Liver (tissue), 9 donors: Measurements from ENCODE around the gene DEGS1. TPM values are rescaled to one million over a fixed set of nuclear protein-coding genes. Genes with fewer than 3 reads are reported as not detected.

Experiments used
- DNase-seq: peaks from one replicate; pipeline ENCODE4 v3.0.0-alpha.2; 2017; ENCODE audit warnings: low spot score
- H3K27ac ChIP-seq, 2 donors: one replicate each; pipeline ENCODE4 v1.7.0; 2013; ENCODE audit warnings: inconsistent platforms in 2 of 2, low read length in 2 of 2, control low read depth in 1 of 2, low read depth in 1 of 2, mild to moderate bottlenecking in 1 of 2
- H3K27me3 ChIP-seq, 4 donors: one replicate each; pipeline versions ENCODE4 v1.6.1 to v1.7.0; 2013; ENCODE audit warnings: low read length in 3 of 4, inconsistent platforms in 1 of 4, mild to moderate bottlenecking in 1 of 4, moderate library complexity in 1 of 4; ENCODE audit not compliant: control insufficient read depth in 4 of 4, insufficient read depth in 4 of 4
- H3K36me3 ChIP-seq, 4 donors: one replicate each; pipeline versions ENCODE4 v1.6.1 to v1.7.0; 2013; ENCODE audit warnings: low read length in 3 of 4, mild to moderate bottlenecking in 3 of 4, low read depth in 1 of 4, moderate library complexity in 1 of 4; ENCODE audit not compliant: control insufficient read depth in 4 of 4, insufficient read depth in 3 of 4
- H3K4me1 ChIP-seq, 4 donors: one replicate each; pipeline versions ENCODE4 v1.6.1 to v1.7.0; 2013; ENCODE audit warnings: low read length in 3 of 4, mild to moderate bottlenecking in 3 of 4, moderate library complexity in 1 of 4; ENCODE audit not compliant: control insufficient read depth in 4 of 4, insufficient read depth in 4 of 4
- H3K4me3 ChIP-seq, 3 donors: one replicate each; pipeline versions ENCODE4 v1.6.1 to v1.7.0; 2013; ENCODE audit warnings: low read length in 3 of 3, control low read depth in 1 of 3, low read depth in 1 of 3, mild to moderate bottlenecking in 1 of 3
- H3K9ac ChIP-seq, 2 donors: one replicate each; pipeline ENCODE4 v1.7.0; 2013; ENCODE audit warnings: low read length in 2 of 2, mild to moderate bottlenecking in 2 of 2, moderate library complexity in 2 of 2, control low read depth in 1 of 2, low read depth in 1 of 2
- H3K9me3 ChIP-seq, 4 donors: one replicate each; pipeline versions ENCODE4 v1.6.1 to v1.7.0; 2013; ENCODE audit warnings: low read length in 3 of 4; ENCODE audit not compliant: control insufficient read depth in 4 of 4
- EGR1 ChIP-seq, 2 donors: IDR thresholded peaks; 2 replicates each; pipeline ENCODE4 v1.6.1; 2016 to 2018; ENCODE audit warnings: antibody characterized with exemption in 2 of 2, low read depth in 2 of 2
- FOXA1 ChIP-seq: IDR thresholded peaks from 2 replicates; pipeline ENCODE4 v1.6.1; 2016; ENCODE audit warnings: antibody characterized with exemption
- FOXA2 ChIP-seq: IDR thresholded peaks from 2 replicates; pipeline ENCODE4 v1.6.1; 2016; ENCODE audit warnings: antibody characterized with exemption
- GABPA ChIP-seq, 2 donors: IDR thresholded peaks in 1 of 2; conservative IDR thresholded peaks in 1 of 2; 2 replicates each; pipeline ENCODE4 v1.6.1; 2016; ENCODE audit warnings: antibody characterized with exemption in 2 of 2, mild to moderate bottlenecking in 1 of 2, moderate library complexity in 1 of 2
- HNF4A ChIP-seq, 2 donors: conservative IDR thresholded peaks; 2 replicates each; pipeline ENCODE4 v1.6.1; 2016; ENCODE audit warnings: antibody characterized with exemption in 2 of 2, mild to moderate bottlenecking in 2 of 2
- HNF4G ChIP-seq: IDR thresholded peaks from 2 replicates; pipeline ENCODE4 v1.6.1; 2016; ENCODE audit warnings: antibody characterized with exemption
- JUND ChIP-seq, 2 donors: IDR thresholded peaks; 2 replicates each; pipeline ENCODE4 v1.6.1; 2016; ENCODE audit warnings: antibody characterized with exemption in 2 of 2
- NR2F2 ChIP-seq: IDR thresholded peaks from 2 replicates; pipeline ENCODE4 v1.6.1; 2016; ENCODE audit warnings: antibody characterized with exemption
- RAD21 ChIP-seq, 2 donors: IDR thresholded peaks; 2 replicates each; pipeline ENCODE4 v1.6.1; 2016; ENCODE audit warnings: antibody characterized with exemption in 2 of 2, mild to moderate bottlenecking in 2 of 2
- RXRA ChIP-seq, 2 donors: IDR thresholded peaks; 2 replicates each; pipeline ENCODE4 v1.6.1; 2017 to 2018; ENCODE audit warnings: antibody characterized with exemption in 2 of 2, mild to moderate bottlenecking in 1 of 2
- SP1 ChIP-seq: IDR thresholded peaks from 2 replicates; pipeline ENCODE4 v1.6.1; 2018; ENCODE audit warnings: antibody characterized with exemption, mild to moderate bottlenecking
- TAF1 ChIP-seq: conservative IDR thresholded peaks from 2 replicates; pipeline ENCODE4 v1.6.1; 2016; ENCODE audit warnings: antibody characterized with exemption, mild to moderate bottlenecking
- YY1 ChIP-seq: IDR thresholded peaks from 2 replicates; pipeline ENCODE4 v1.6.1; 2016; ENCODE audit warnings: antibody characterized with exemption, mild to moderate bottlenecking
- WGBS: extraction: QIAGEN DNeasy Blood & Tissue Kit; methylation state at CpG from one replicate; pipeline ENCODE4 v1.1.7; 2013; 5-methylcytosine and 5-hydroxymethylcytosine counted together
- polyA plus RNA-seq, 2 donors: library from polyadenylated mRNA; stranded (reverse) in 1 of 2; unstranded in 1 of 2; fragments of 200-250 nt in 1 of 2; fragments of >200 nt in 1 of 2; fragmentation: Nextera tagmentation in 1 of 2; extraction: Ambion mirVana in 1 of 2; gene quantifications; one replicate each; pipeline versions ENCODE4 v1.2.1 to v1.2.3, GENCODE V29; 2013 to 2015
- total RNA-seq, 2 donors: library from RNA; depleted of rRNA; stranded (reverse); fragments of >200 nt; gene quantifications; one replicate each; pipeline ENCODE4 v1.2.3, GENCODE V29; 2014
- TF ChIP-seq, protein P1 (sequence below): IDR thresholded peaks from 2 replicates; pipeline ENCODE4 v1.6.1; 2016; ENCODE audit warnings: antibody characterized with exemption
- TF ChIP-seq, protein P2 (sequence below): IDR thresholded peaks from 2 replicates; pipeline ENCODE4 v1.6.1; 2016; ENCODE audit warnings: antibody characterized with exemption
- TF ChIP-seq, protein P3 (sequence below): IDR thresholded peaks from 2 replicates; pipeline ENCODE4 v1.6.1; 2016; ENCODE audit warnings: antibody characterized with exemption
- TF ChIP-seq, protein P4 (sequence below): fragments of 150-350 bp; IDR thresholded peaks from 2 replicates; pipeline ENCODE4 v1.5.1; 2017; ENCODE audit warnings: improper control_type of control experiment, low read depth, low read length; ENCODE audit not compliant: missing input control
- TF ChIP-seq, protein P5 (sequence below): IDR thresholded peaks from 2 replicates; pipeline ENCODE4 v1.6.1; 2016; ENCODE audit warnings: antibody characterized with exemption, mild to moderate bottlenecking
- donor health status: healthy.
- donor health status: healthy.
- donor health status: healthy.
- donor health status: healthy.
- donor health status: healthy.

The DEGS1 gene
- total and polyA plus RNA-seq, 4 donors: 21.7 to 26.7 (median 22.6) TPM

DNA sequence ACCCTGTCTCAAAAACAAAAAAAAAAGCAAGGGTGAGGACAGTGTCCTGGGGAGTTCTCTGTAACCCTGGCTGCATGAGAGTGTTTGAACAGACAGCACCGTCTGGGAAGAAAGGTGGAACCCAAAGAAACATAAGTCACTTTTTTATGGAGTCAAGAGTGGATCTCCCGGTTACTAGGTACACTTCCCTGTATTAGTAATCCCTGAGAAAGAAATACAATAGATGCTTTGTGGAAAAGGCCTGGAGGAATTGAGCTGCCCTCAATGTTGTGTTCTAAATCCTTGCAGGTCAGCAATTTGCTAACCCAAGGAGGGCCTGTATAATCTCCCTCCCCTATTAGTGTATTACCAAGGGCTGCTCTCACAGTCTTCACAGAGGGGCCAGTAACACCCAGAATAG, 16.6 kb downstream of the DEGS1 start:
- H3K27me3 ChIP-seq: no peaks in the 10 kb centered on the region
- H3K27ac ChIP-seq: no peak overlapping the region
- WGBS: 88% methylated on average over 2 of the region's 2 CpGs
- H3K4me3 ChIP-seq: no peak overlapping the region
- no peak for DNase-seq
- TF ChIP-seq GABPA (IDR thresholded peaks at IDR 0.05 in 1 of 2, conservative IDR thresholded peaks at IDR 0.05 in 1 of 2) (no peak), SP1 (no peak), FOXA1 (no peak), HNF4G (no peak), TAF1 (no peak), YY1 (no peak), RXRA (IDR thresholded peaks at IDR 0.05) (no peak), NR2F2 (no peak), JUND (IDR thresholded peaks at IDR 0.05) (no peak), HNF4A (conservative IDR thresholded peaks at IDR 0.05) (no peak), RAD21 (IDR thresholded peaks at IDR 0.05) (no peak), EGR1 (IDR thresholded peaks at IDR 0.05; ENCODE audit: low read depth in 2 of 2) (no peak), FOXA2 (no peak)
- TF ChIP-seq, protein P1, sequence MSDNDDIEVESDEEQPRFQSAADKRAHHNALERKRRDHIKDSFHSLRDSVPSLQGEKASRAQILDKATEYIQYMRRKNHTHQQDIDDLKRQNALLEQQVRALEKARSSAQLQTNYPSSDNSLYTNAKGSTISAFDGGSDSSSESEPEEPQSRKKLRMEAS: no peak
- TF ChIP-seq, protein P2, sequence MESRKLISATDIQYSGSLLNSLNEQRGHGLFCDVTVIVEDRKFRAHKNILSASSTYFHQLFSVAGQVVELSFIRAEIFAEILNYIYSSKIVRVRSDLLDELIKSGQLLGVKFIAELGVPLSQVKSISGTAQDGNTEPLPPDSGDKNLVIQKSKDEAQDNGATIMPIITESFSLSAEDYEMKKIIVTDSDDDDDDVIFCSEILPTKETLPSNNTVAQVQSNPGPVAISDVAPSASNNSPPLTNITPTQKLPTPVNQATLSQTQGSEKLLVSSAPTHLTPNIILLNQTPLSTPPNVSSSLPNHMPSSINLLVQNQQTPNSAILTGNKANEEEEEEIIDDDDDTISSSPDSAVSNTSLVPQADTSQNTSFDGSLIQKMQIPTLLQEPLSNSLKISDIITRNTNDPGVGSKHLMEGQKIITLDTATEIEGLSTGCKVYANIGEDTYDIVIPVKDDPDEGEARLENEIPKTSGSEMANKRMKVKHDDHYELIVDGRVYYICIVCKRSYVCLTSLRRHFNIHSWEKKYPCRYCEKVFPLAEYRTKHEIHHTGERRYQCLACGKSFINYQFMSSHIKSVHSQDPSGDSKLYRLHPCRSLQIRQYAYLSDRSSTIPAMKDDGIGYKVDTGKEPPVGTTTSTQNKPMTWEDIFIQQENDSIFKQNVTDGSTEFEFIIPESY: no peak
- TF ChIP-seq, protein P3, sequence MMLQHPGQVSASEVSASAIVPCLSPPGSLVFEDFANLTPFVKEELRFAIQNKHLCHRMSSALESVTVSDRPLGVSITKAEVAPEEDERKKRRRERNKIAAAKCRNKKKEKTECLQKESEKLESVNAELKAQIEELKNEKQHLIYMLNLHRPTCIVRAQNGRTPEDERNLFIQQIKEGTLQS: no peak
- TF ChIP-seq, protein P4, sequence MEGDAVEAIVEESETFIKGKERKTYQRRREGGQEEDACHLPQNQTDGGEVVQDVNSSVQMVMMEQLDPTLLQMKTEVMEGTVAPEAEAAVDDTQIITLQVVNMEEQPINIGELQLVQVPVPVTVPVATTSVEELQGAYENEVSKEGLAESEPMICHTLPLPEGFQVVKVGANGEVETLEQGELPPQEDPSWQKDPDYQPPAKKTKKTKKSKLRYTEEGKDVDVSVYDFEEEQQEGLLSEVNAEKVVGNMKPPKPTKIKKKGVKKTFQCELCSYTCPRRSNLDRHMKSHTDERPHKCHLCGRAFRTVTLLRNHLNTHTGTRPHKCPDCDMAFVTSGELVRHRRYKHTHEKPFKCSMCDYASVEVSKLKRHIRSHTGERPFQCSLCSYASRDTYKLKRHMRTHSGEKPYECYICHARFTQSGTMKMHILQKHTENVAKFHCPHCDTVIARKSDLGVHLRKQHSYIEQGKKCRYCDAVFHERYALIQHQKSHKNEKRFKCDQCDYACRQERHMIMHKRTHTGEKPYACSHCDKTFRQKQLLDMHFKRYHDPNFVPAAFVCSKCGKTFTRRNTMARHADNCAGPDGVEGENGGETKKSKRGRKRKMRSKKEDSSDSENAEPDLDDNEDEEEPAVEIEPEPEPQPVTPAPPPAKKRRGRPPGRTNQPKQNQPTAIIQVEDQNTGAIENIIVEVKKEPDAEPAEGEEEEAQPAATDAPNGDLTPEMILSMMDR: no peak
- TF ChIP-seq, protein P5, sequence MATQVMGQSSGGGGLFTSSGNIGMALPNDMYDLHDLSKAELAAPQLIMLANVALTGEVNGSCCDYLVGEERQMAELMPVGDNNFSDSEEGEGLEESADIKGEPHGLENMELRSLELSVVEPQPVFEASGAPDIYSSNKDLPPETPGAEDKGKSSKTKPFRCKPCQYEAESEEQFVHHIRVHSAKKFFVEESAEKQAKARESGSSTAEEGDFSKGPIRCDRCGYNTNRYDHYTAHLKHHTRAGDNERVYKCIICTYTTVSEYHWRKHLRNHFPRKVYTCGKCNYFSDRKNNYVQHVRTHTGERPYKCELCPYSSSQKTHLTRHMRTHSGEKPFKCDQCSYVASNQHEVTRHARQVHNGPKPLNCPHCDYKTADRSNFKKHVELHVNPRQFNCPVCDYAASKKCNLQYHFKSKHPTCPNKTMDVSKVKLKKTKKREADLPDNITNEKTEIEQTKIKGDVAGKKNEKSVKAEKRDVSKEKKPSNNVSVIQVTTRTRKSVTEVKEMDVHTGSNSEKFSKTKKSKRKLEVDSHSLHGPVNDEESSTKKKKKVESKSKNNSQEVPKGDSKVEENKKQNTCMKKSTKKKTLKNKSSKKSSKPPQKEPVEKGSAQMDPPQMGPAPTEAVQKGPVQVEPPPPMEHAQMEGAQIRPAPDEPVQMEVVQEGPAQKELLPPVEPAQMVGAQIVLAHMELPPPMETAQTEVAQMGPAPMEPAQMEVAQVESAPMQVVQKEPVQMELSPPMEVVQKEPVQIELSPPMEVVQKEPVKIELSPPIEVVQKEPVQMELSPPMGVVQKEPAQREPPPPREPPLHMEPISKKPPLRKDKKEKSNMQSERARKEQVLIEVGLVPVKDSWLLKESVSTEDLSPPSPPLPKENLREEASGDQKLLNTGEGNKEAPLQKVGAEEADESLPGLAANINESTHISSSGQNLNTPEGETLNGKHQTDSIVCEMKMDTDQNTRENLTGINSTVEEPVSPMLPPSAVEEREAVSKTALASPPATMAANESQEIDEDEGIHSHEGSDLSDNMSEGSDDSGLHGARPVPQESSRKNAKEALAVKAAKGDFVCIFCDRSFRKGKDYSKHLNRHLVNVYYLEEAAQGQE: no peak
- H3K4me1 ChIP-seq: peaks cover 5 to 17% (median 15%) of the 10 kb centered on the region in 4 donors
- no peaks in the 10 kb centered on the region for H3K9me3 ChIP-seq
- H3K36me3 ChIP-seq: no peaks in the 10 kb centered on the region
- no peak overlapping the region for H3K9ac ChIP-seq
